Measurements from ENCODE around the gene MACROD2. TPM values are rescaled to one million over a fixed set of nuclear protein-coding genes. Genes with fewer than 3 reads are reported as not detected.

Gene MACROD2
- total RNA-seq, 1 experiment from 2014 or later: 3.7 TPM

DNA sequence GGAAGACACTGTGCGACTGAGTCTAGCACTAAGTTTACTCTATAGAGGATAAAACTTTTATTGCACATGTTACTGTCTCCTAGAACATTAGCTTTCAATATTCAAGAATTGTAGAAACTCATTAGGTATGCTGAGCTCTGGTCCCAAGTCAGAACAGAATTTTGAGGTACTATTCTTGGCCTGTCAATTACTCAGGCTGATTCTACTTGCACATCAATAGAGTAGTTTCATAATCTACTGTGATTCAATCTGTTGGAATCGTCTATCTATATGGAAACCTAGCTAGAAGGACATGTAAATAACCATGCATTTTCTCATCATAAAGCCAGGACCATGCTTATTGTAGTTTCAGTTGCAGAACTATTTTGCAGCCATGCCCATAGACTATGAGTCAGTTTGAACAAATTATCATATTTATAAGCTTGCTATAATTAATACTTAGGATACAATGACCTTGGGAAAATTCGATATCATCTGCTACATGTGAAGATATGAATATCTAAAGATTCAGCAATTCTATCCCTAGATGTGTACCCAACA lies 300.5 kb downstream of the MACROD2 start:
- Histone ChIP-seq H3K79me2 (ENCODE audit: insufficient read depth, low read length) (no peaks in the 10 kb centered on the region), H3K36me3 (ENCODE audit: control insufficient read depth in 1 of 2, insufficient read depth in 2 of 2, low read length in 2 of 2) (no peaks in the 10 kb centered on the region), H3K27ac (ENCODE audit: low read depth, low read length) (no peak overlapping the region), H3K4me2 (ENCODE audit: low read length) (no peak overlapping the region), H3K9ac (ENCODE audit: low read length) (no peak overlapping the region), H3K9me2 (ENCODE audit: insufficient read depth) (no peaks in the 10 kb centered on the region), H4K20me1 (ENCODE audit: insufficient read depth) (no peaks in the 10 kb centered on the region), H3K4me1 (ENCODE audit: control insufficient read depth in 1 of 2, insufficient read depth in 2 of 2, low read length in 2 of 2) (no peaks in the 10 kb centered on the region), H3K4me3 (replicated peaks in 1 of 2; ENCODE audit: low read depth in 1 of 2, low read length in 2 of 2) (no peak overlapping the region), H2AFZ (ENCODE audit: low read depth, low read length, poor library complexity, severe bottlenecking) (no peak overlapping the region), H3K9me3 (ENCODE audit: control insufficient read depth in 1 of 2, insufficient read depth in 1 of 2, low read depth in 1 of 2, low read length in 2 of 2) (no peaks in the 10 kb centered on the region), H3K27me3 (ENCODE audit: insufficient read depth, low read length) (no peaks in the 10 kb centered on the region)
- TF ChIP-seq EZH2 (IDR thresholded peaks at IDR 0.05) (no peak), EGR1 (IDR thresholded peaks at IDR 0.05; ENCODE audit: low read depth) (no peak), YY1 (IDR thresholded peaks at IDR 0.05; ENCODE audit: extremely low read depth, insufficient replicate concordance, low read depth, low read length) (no peak), RAD21 (IDR thresholded peaks at IDR 0.05; ENCODE audit: low read depth) (no peak), JUND (IDR thresholded peaks at IDR 0.05) (no peak), FOSL1 (IDR thresholded peaks at IDR 0.05; ENCODE audit: low read depth) (no peak), ZNF274 (IDR thresholded peaks at IDR 0.05; ENCODE audit: low read depth, low read length) (no peak), EZH2phosphoT487 (IDR thresholded peaks at IDR 0.05; ENCODE audit: borderline replicate concordance) (no peak), ELF1 (IDR thresholded peaks at IDR 0.05; ENCODE audit: borderline replicate concordance, low read depth) (no peak), POLR2A (IDR thresholded peaks at IDR 0.05; ENCODE audit: borderline replicate concordance, extremely low read depth, insufficient read depth, insufficient read length) (no peak), POLR2AphosphoS5 (IDR thresholded peaks at IDR 0.05; ENCODE audit: low read depth, low read length) (no peak)
- TF ChIP-seq, protein P1, sequence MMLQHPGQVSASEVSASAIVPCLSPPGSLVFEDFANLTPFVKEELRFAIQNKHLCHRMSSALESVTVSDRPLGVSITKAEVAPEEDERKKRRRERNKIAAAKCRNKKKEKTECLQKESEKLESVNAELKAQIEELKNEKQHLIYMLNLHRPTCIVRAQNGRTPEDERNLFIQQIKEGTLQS (IDR thresholded peaks at IDR 0.05): no peak
- TF ChIP-seq, protein P2, sequence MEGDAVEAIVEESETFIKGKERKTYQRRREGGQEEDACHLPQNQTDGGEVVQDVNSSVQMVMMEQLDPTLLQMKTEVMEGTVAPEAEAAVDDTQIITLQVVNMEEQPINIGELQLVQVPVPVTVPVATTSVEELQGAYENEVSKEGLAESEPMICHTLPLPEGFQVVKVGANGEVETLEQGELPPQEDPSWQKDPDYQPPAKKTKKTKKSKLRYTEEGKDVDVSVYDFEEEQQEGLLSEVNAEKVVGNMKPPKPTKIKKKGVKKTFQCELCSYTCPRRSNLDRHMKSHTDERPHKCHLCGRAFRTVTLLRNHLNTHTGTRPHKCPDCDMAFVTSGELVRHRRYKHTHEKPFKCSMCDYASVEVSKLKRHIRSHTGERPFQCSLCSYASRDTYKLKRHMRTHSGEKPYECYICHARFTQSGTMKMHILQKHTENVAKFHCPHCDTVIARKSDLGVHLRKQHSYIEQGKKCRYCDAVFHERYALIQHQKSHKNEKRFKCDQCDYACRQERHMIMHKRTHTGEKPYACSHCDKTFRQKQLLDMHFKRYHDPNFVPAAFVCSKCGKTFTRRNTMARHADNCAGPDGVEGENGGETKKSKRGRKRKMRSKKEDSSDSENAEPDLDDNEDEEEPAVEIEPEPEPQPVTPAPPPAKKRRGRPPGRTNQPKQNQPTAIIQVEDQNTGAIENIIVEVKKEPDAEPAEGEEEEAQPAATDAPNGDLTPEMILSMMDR (IDR thresholded peaks at IDR 0.05 in 2 of 3, conservative IDR thresholded peaks at IDR 0.05 in 1 of 3; ENCODE audit: borderline replicate concordance in 1 of 3, insufficient read depth in 1 of 3, low read depth in 2 of 3, low read length in 2 of 3): no peak
- TF ChIP-seq, protein P3, sequence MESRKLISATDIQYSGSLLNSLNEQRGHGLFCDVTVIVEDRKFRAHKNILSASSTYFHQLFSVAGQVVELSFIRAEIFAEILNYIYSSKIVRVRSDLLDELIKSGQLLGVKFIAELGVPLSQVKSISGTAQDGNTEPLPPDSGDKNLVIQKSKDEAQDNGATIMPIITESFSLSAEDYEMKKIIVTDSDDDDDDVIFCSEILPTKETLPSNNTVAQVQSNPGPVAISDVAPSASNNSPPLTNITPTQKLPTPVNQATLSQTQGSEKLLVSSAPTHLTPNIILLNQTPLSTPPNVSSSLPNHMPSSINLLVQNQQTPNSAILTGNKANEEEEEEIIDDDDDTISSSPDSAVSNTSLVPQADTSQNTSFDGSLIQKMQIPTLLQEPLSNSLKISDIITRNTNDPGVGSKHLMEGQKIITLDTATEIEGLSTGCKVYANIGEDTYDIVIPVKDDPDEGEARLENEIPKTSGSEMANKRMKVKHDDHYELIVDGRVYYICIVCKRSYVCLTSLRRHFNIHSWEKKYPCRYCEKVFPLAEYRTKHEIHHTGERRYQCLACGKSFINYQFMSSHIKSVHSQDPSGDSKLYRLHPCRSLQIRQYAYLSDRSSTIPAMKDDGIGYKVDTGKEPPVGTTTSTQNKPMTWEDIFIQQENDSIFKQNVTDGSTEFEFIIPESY (IDR thresholded peaks at IDR 0.05; ENCODE audit: extremely low read depth, insufficient replicate concordance, low read length): no peak
- intact Hi-C loops (cut with micrococcal nuclease): no loop called here
- no TSS peak for BruUV-seq (replicated peaks)
- CTCF ChIA-PET: no interaction called here
- POLR2A ChIA-PET: no interaction called here
- ATAC-seq: no peak
- DNase-seq (ENCODE audit: low read depth, low spot score): no peak
- RAD21 ChIA-PET (ENCODE audit: low non-redundant PET in 1 of 2, low total read pairs in 2 of 2, uncharacterized antibody in 2 of 2, unreplicated experiment in 2 of 2): no interaction called here

Data from HCT116 (cell line).